ENCODE results near the gene VPS13A.

DNA sequence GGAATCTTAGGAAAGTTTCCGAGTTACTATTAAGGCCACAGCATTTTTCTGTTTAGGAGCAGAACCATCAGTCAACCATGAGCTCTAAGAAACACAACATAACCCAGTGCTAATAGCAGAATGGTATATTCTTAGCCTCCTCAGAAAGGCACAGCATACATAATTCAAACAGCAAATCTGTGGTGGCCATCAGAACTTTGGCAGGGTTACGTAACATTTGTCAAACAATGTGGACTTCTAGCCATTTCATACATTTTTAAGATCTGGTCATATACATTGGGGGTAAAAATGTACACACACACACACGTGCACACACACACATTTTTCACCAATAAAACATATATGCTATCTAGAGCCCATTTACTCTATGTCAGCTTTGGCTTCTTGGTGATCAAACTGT lies 245.6 kb downstream of the VPS13A start:
- TF ChIP-seq, protein P1, sequence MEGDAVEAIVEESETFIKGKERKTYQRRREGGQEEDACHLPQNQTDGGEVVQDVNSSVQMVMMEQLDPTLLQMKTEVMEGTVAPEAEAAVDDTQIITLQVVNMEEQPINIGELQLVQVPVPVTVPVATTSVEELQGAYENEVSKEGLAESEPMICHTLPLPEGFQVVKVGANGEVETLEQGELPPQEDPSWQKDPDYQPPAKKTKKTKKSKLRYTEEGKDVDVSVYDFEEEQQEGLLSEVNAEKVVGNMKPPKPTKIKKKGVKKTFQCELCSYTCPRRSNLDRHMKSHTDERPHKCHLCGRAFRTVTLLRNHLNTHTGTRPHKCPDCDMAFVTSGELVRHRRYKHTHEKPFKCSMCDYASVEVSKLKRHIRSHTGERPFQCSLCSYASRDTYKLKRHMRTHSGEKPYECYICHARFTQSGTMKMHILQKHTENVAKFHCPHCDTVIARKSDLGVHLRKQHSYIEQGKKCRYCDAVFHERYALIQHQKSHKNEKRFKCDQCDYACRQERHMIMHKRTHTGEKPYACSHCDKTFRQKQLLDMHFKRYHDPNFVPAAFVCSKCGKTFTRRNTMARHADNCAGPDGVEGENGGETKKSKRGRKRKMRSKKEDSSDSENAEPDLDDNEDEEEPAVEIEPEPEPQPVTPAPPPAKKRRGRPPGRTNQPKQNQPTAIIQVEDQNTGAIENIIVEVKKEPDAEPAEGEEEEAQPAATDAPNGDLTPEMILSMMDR (IDR thresholded peaks at IDR 0.05; ENCODE audit: low read length), result no peak
- TF ChIP-seq EZH2 (IDR thresholded peaks at IDR 0.05; ENCODE audit: borderline replicate concordance, low read length), result no peak

Measured in OCI-LY1 (cell line).